SU-DHL-6 (cell line): ENCODE measurements around the gene SAMD4B.

Experiments
- EZH2phosphoT487 ChIP-seq: fragments of 200-600 bp; sonication (generic), shearing (Covaris generic); conservative IDR thresholded peaks from 2 replicates; pipeline ENCODE4 v1.6.1; 2018; ENCODE audit warnings: mild to moderate bottlenecking, antibody characterized with exemption, low read length, moderate library complexity, mixed read lengths
- TF ChIP-seq, protein P1 (sequence below): fragments of 200-600 bp; sonication (generic); IDR thresholded peaks from one replicate; pipeline ENCODE4 v1.5.1; 2017; ENCODE audit warnings: antibody characterized with exemption, mild to moderate bottlenecking, low read length, moderate library complexity; ENCODE audit not compliant: insufficient read depth, poor library complexity, severe bottlenecking

DNA sequence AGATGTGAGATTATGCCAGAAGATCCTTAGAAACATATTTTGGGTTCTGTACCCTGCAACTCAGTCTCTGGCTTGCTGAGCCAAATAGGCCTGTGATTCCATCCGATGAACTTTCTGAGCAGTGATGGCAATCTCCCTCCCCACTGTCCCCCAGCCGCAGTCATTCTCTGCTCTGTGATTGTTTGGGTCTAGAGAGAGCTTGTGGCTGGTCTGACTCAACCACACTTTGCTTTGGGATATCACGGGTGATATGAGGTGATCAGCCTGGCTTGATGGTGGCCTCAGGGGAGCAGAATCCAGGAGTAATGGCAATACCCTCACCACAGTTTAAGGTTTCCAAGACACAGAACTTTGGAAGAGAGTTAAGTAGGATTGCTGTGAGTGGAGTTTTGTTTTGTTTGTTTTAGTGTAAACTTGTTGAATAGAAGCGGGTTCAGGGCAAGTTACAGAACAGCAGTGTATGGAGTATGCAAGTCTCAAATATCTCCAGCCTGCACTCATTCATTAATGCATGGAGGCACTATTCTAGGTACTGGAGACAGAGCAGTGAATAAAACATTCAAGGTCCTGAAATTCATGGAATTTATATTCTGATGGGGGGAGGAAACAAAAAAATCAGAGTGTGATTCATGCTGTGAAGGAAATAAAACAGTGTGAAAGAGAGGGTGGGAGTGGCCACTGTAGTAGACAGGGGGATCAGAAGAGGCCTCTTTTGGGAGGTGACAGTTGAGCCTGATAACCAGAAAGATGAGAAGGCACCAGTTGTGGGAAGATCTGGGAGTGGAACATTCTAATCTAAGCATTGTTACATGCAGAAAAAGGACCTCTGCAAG lies 5.3 kb downstream of the SAMD4B start:
- TF ChIP-seq, protein P1, sequence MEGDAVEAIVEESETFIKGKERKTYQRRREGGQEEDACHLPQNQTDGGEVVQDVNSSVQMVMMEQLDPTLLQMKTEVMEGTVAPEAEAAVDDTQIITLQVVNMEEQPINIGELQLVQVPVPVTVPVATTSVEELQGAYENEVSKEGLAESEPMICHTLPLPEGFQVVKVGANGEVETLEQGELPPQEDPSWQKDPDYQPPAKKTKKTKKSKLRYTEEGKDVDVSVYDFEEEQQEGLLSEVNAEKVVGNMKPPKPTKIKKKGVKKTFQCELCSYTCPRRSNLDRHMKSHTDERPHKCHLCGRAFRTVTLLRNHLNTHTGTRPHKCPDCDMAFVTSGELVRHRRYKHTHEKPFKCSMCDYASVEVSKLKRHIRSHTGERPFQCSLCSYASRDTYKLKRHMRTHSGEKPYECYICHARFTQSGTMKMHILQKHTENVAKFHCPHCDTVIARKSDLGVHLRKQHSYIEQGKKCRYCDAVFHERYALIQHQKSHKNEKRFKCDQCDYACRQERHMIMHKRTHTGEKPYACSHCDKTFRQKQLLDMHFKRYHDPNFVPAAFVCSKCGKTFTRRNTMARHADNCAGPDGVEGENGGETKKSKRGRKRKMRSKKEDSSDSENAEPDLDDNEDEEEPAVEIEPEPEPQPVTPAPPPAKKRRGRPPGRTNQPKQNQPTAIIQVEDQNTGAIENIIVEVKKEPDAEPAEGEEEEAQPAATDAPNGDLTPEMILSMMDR, result no peak
- TF ChIP-seq EZH2phosphoT487, result no peak
